ENCODE data around the gene C1orf174.

C1orf174 gene

GRCh38 chr1:3900150-3900968 lies at the start of gene C1orf174:
Gene C1orf174 (minus strand): TSS chr1:3900272. CDS start chr1:3900186, 86 bp downstream.
- peak within 1 kb of the TSS; percentile 94 for H3K4me3 ChIP-seq (ENCODE audit: low read length)
- H3K4me1 ChIP-seq (ENCODE audit: control insufficient read depth, insufficient read depth, low read length): peaks cover 14% of the 10 kb centered on the region
- H3K27me3 ChIP-seq (ENCODE audit: control insufficient read depth, insufficient read depth, low read length): no peaks in the 10 kb centered on the region
- peak within 1 kb of the TSS; percentile 88 for H3K9ac ChIP-seq (ENCODE audit: low read length)
- H3K9me3 ChIP-seq (ENCODE audit: control insufficient read depth, low read length): no peaks in the 10 kb centered on the region
- no peaks in the 10 kb centered on the region for H3K36me3 ChIP-seq (ENCODE audit: control insufficient read depth, insufficient read depth, low read length)

GRCh38 chr1:3948344-3948743 lies 48.3 kb upstream of the C1orf174 start:
- Histone ChIP-seq H3K9ac (ENCODE audit: low read length) (no peak overlapping the region), H3K4me3 (ENCODE audit: low read length) (no peak overlapping the region), H3K9me3 (ENCODE audit: control insufficient read depth, low read length) (no peaks in the 10 kb centered on the region), H3K36me3 (ENCODE audit: control insufficient read depth, insufficient read depth, low read length) (no peaks in the 10 kb centered on the region), H3K27me3 (ENCODE audit: control insufficient read depth, insufficient read depth, low read length) (peaks cover 6% of the 10 kb centered on the region), H3K4me1 (ENCODE audit: control insufficient read depth, insufficient read depth, low read length) (no peaks in the 10 kb centered on the region)

GRCh38 chr1:3945916-3946840 lies 46.1 kb upstream of the C1orf174 start:
- no peak overlapping the region for H3K9ac ChIP-seq (ENCODE audit: low read length)
- peaks cover 6% of the 10 kb centered on the region for H3K27me3 ChIP-seq (ENCODE audit: control insufficient read depth, insufficient read depth, low read length)
- no peaks in the 10 kb centered on the region for H3K4me1 ChIP-seq (ENCODE audit: control insufficient read depth, insufficient read depth, low read length)
- H3K9me3 ChIP-seq (ENCODE audit: control insufficient read depth, low read length): no peaks in the 10 kb centered on the region
- no peaks in the 10 kb centered on the region for H3K36me3 ChIP-seq (ENCODE audit: control insufficient read depth, insufficient read depth, low read length)
- no peak overlapping the region for H3K4me3 ChIP-seq (ENCODE audit: low read length)

GRCh38 chr1:3945222-3945621 lies 45.1 kb upstream of the C1orf174 start:
- Histone ChIP-seq H3K9me3 (ENCODE audit: control insufficient read depth, low read length) (no peaks in the 10 kb centered on the region), H3K27me3 (ENCODE audit: control insufficient read depth, insufficient read depth, low read length) (peaks cover 10% of the 10 kb centered on the region), H3K4me1 (ENCODE audit: control insufficient read depth, insufficient read depth, low read length) (no peaks in the 10 kb centered on the region), H3K9ac (ENCODE audit: low read length) (no peak overlapping the region), H3K36me3 (ENCODE audit: control insufficient read depth, insufficient read depth, low read length) (no peaks in the 10 kb centered on the region), H3K4me3 (ENCODE audit: low read length) (no peak overlapping the region)

GRCh38 chr1:3944578-3945125 lies 44.6 kb upstream of the C1orf174 start:
- no peak overlapping the region for H3K4me3 ChIP-seq (ENCODE audit: low read length)
- no peaks in the 10 kb centered on the region for H3K4me1 ChIP-seq (ENCODE audit: control insufficient read depth, insufficient read depth, low read length)
- H3K9me3 ChIP-seq (ENCODE audit: control insufficient read depth, low read length): no peaks in the 10 kb centered on the region
- H3K36me3 ChIP-seq (ENCODE audit: control insufficient read depth, insufficient read depth, low read length): no peaks in the 10 kb centered on the region
- H3K27me3 ChIP-seq (ENCODE audit: control insufficient read depth, insufficient read depth, low read length): peaks cover 12% of the 10 kb centered on the region
- no peak overlapping the region for H3K9ac ChIP-seq (ENCODE audit: low read length)

- no peak overlapping the region for H3K4me3 ChIP-seq (ENCODE audit: low read length)
- no peaks in the 10 kb centered on the region for H3K9me3 ChIP-seq (ENCODE audit: control insufficient read depth, low read length)
- no peak overlapping the region for H3K9ac ChIP-seq (ENCODE audit: low read length)
- no peaks in the 10 kb centered on the region for H3K36me3 ChIP-seq (ENCODE audit: control insufficient read depth, insufficient read depth, low read length)
- H3K27me3 ChIP-seq (ENCODE audit: control insufficient read depth, insufficient read depth, low read length): peaks cover 12% of the 10 kb centered on the region
- no peaks in the 10 kb centered on the region for H3K4me1 ChIP-seq (ENCODE audit: control insufficient read depth, insufficient read depth, low read length)
Observed at GRCh38 chr1:3943806-3944577, 43.9 kb upstream of the C1orf174 start.

GRCh38 chr1:3943123-3943431 lies 43.0 kb upstream of the C1orf174 start:
- H3K4me1 ChIP-seq (ENCODE audit: control insufficient read depth, insufficient read depth, low read length): no peaks in the 10 kb centered on the region
- H3K27me3 ChIP-seq (ENCODE audit: control insufficient read depth, insufficient read depth, low read length): peaks cover 12% of the 10 kb centered on the region
- no peaks in the 10 kb centered on the region for H3K9me3 ChIP-seq (ENCODE audit: control insufficient read depth, low read length)
- H3K9ac ChIP-seq (ENCODE audit: low read length): no peak overlapping the region
- no peaks in the 10 kb centered on the region for H3K36me3 ChIP-seq (ENCODE audit: control insufficient read depth, insufficient read depth, low read length)
- H3K4me3 ChIP-seq (ENCODE audit: low read length): no peak overlapping the region

- Histone ChIP-seq H3K9me3 (ENCODE audit: control insufficient read depth, low read length) (no peaks in the 10 kb centered on the region), H3K36me3 (ENCODE audit: control insufficient read depth, insufficient read depth, low read length) (no peaks in the 10 kb centered on the region), H3K9ac (ENCODE audit: low read length) (no peak overlapping the region), H3K4me3 (ENCODE audit: low read length) (no peak overlapping the region), H3K27me3 (ENCODE audit: control insufficient read depth, insufficient read depth, low read length) (peaks cover 12% of the 10 kb centered on the region), H3K4me1 (ENCODE audit: control insufficient read depth, insufficient read depth, low read length) (no peaks in the 10 kb centered on the region)
Observed at GRCh38 chr1:3942416-3943122, 42.5 kb upstream of the C1orf174 start.

GRCh38 chr1:3940754-3941345 lies 40.8 kb upstream of the C1orf174 start:
- H3K4me3 ChIP-seq (ENCODE audit: low read length): no peak overlapping the region
- no peaks in the 10 kb centered on the region for H3K4me1 ChIP-seq (ENCODE audit: control insufficient read depth, insufficient read depth, low read length)
- H3K36me3 ChIP-seq (ENCODE audit: control insufficient read depth, insufficient read depth, low read length): no peaks in the 10 kb centered on the region
- H3K9ac ChIP-seq (ENCODE audit: low read length): no peak overlapping the region
- H3K9me3 ChIP-seq (ENCODE audit: control insufficient read depth, low read length): no peaks in the 10 kb centered on the region
- H3K27me3 ChIP-seq (ENCODE audit: control insufficient read depth, insufficient read depth, low read length): peaks cover 12% of the 10 kb centered on the region

GRCh38 chr1:3940081-3940753 lies 40.1 kb upstream of the C1orf174 start:
- Histone ChIP-seq H3K9ac (ENCODE audit: low read length) (no peak overlapping the region), H3K4me3 (ENCODE audit: low read length) (no peak overlapping the region), H3K27me3 (ENCODE audit: control insufficient read depth, insufficient read depth, low read length) (peaks cover 12% of the 10 kb centered on the region), H3K4me1 (ENCODE audit: control insufficient read depth, insufficient read depth, low read length) (no peaks in the 10 kb centered on the region), H3K9me3 (ENCODE audit: control insufficient read depth, low read length) (no peaks in the 10 kb centered on the region), H3K36me3 (ENCODE audit: control insufficient read depth, insufficient read depth, low read length) (no peaks in the 10 kb centered on the region)
